Naive thymus-derived CD8-positive, alpha-beta T cell (primary cell): Measurements from ENCODE around the gene B3GALT4. TPM values are rescaled to one million over a fixed set of nuclear protein-coding genes. Genes with fewer than 3 reads are reported as not detected.

Experiments
- ATAC-seq, 2 donors: fragments of 150-1000 bp; cut with Tn5 transposase in 1 of 2; sonication (Bioruptor Pico), chemical (Tn5 transposase) in 1 of 2; 1 replicate in 1 of 2; 2 replicates in 1 of 2; pipeline ENCODE4 v1.10.0; 2021; ENCODE audit warnings: mild to moderate bottlenecking in 2 of 2, moderate library complexity in 2 of 2
- POLR2A ChIA-PET: fragments of 350-600 bp; sonication (Branson Sonifier 250); formaldehyde crosslinking; loops from one replicate; lab custom pipeline; 2021; ENCODE audit warnings: antibody characterized with exemption; lab: Charles Lee
- DNase-seq, 10 donors: peaks; one replicate each; pipeline versions ENCODE4 v3.0.0 to v3.0.0-alpha.2; 2020 to 2022
- H3K27ac Mint-ChIP-seq, 10 donors: one replicate each; pipeline ENCODE4 v1.8.0; 2020 to 2022; ENCODE audit warnings: mild to moderate bottlenecking in 10 of 10, mixed read lengths in 10 of 10, moderate library complexity in 4 of 10, inconsistent platforms in 1 of 10
- H3K27me3 Mint-ChIP-seq, 5 donors: one replicate each; pipeline ENCODE4 v1.8.0; 2021 to 2022; ENCODE audit warnings: mixed read lengths in 5 of 5
- H3K36me3 Mint-ChIP-seq, 3 donors: one replicate each; pipeline ENCODE4 v1.8.0; 2020 to 2022; ENCODE audit warnings: mixed read lengths in 3 of 3, mild to moderate bottlenecking in 2 of 3, inconsistent platforms in 1 of 3
- H3K4me1 Mint-ChIP-seq, 4 donors: one replicate each; pipeline ENCODE4 v1.8.0; 2021 to 2022; ENCODE audit warnings: mixed read lengths in 4 of 4
- H3K4me3 Mint-ChIP-seq, 10 donors: one replicate each; pipeline ENCODE4 v1.8.0; 2020 to 2022; ENCODE audit warnings: mild to moderate bottlenecking in 10 of 10, mixed read lengths in 10 of 10, moderate library complexity in 6 of 10, inconsistent platforms in 1 of 10
- H3K9me3 Mint-ChIP-seq, 9 donors: one replicate each; pipeline ENCODE4 v1.8.0; 2020 to 2022; ENCODE audit warnings: mixed read lengths in 9 of 9, mild to moderate bottlenecking in 3 of 9, inconsistent platforms in 1 of 9, moderate library complexity in 1 of 9
- microRNA-seq: library from miRNA; unstranded; fragments of <30 nt; microRNA quantifications from one replicate; pipeline ENCODE4 v1.2.0, GENCODE V29; 2022; ENCODE audit warnings: borderline microRNAs expressed
- polyA plus RNA-seq, 3 donors: library from polyadenylated mRNA; unstranded; fragments of 300-500 nt; fragmentation: Illumina TruSeq; gene quantifications; one replicate each; pipeline ENCODE4 v1.2.3, GENCODE V29; 2021
- total RNA-seq, 8 experiments: library from RNA in 2 of 8; stranded (reverse) in 2 of 8; gene quantifications; one replicate each; pipeline ENCODE4 v1.2.3 and lab custom pipeline; 2021 to 2026

The B3GALT4 gene
- total and polyA plus RNA-seq, 5 experiments from 2014 or later = 14.5 to 41.9 (median 20.4) TPM

GRCh38 chr6:33317419-33317668, 40.4 kb downstream of the B3GALT4 start:
- ATAC-seq = no peak
- H3K4me1 Mint-ChIP-seq = peaks cover 36 to 88% (median 81%) of the 10 kb centered on the region in 4 donors
- H3K36me3 Mint-ChIP-seq = peaks cover 0 to 46% (median 17%) of the 10 kb centered on the region in 3 donors

GRCh38 chr6:33317669-33318425, 40.9 kb downstream of the B3GALT4 start, which contains the start of gene ZBTB22:
Gene ZBTB22, minus strand, starts transcription at chr6:33317744. Its CDS starts 828 bp downstream, at chr6:33316916.
- ATAC-seq (peak; percentile 59 to 62), DNase-seq (peak; percentile 89 to 98 (median 94))
- H3K9me3 Mint-ChIP-seq = no peaks in the 10 kb centered on the region
- peak within 1 kb of the TSS; percentile 95 to 100 (median 98) for H3K27ac Mint-ChIP-seq
- POLR2A ChIA-PET = interaction anchor here (0.6 to 5.3 kb wide), 28 partner anchors 9 to 1689 kb away, joined by 3 to 141 read pairs (median 5); partner anchors contain the start of genes B3GALT4, PFDN6, RGL2 and RPS18
- no peaks in the 10 kb centered on the region for H3K27me3 Mint-ChIP-seq
- peak within 1 kb of the TSS in 9 of 10 donors; percentile 96 to 100 (median 99) for H3K4me3 Mint-ChIP-seq
- H3K4me1 Mint-ChIP-seq = peaks cover 36 to 87% (median 79%) of the 10 kb centered on the region in 4 donors
- H3K36me3 Mint-ChIP-seq = peaks cover 0 to 45% (median 16%) of the 10 kb centered on the region in 3 donors

More at GRCh38 chr6:33317419-33317668, 40.4 kb downstream of the B3GALT4 start:
- no peak for DNase-seq
- H3K4me3 Mint-ChIP-seq = peak overlapping the region in 9 of 10 donors; percentile 67 to 100 (median 83)
- POLR2A ChIA-PET = interaction anchor here (0.6 to 5.3 kb wide), 22 partner anchors 9 to 890 kb away, joined by 3 to 141 read pairs (median 8); partner anchors contain the start of genes B3GALT4, PFDN6, RGL2 and RPS18
- H3K27me3 Mint-ChIP-seq = no peaks in the 10 kb centered on the region
- peak overlapping the region in 9 of 10 donors; percentile 86 to 100 (median 95) for H3K27ac Mint-ChIP-seq
- H3K9me3 Mint-ChIP-seq = no peaks in the 10 kb centered on the region

- Mint-ChIP-seq H3K27ac (peak overlapping the region; percentile 95 to 100 (median 98)), H3K9me3 (no peaks in the 10 kb centered on the region), H3K27me3 (no peaks in the 10 kb centered on the region), H3K36me3 (peaks cover 0 to 45% (median 16%) of the 10 kb centered on the region in 3 donors), H3K4me3 (peak overlapping the region; percentile 80 to 100 (median 99)), H3K4me1 (peaks cover 41 to 90% (median 83%) of the 10 kb centered on the region in 4 donors)
- DNase-seq = no peak
- no peak for ATAC-seq
- POLR2A ChIA-PET = interaction anchor here (0.5 to 5.3 kb wide), 21 partner anchors 8 to 474 kb away, joined by 3 to 141 read pairs (median 11); partner anchors contain the start of genes B3GALT4, PFDN6, RGL2 and RPS18
Measured at GRCh38 chr6:33318426-33319073, 41.6 kb downstream of the B3GALT4 start.

GRCh38 chr6:33319939-33320314, 43.0 kb downstream of the B3GALT4 start:
- Mint-ChIP-seq H3K27me3 (no peaks in the 10 kb centered on the region), H3K36me3 (peaks cover 0 to 45% (median 16%) of the 10 kb centered on the region in 3 donors), H3K4me3 (peak overlapping the region; percentile 19 to 100 (median 97)), H3K4me1 (peaks cover 42 to 88% (median 84%) of the 10 kb centered on the region in 4 donors), H3K9me3 (no peaks in the 10 kb centered on the region), H3K27ac (peak overlapping the region in 9 of 10 donors; percentile 34 to 98 (median 89))
- POLR2A ChIA-PET = interaction anchor here (1.4 to 1.9 kb wide), 4 partner anchors 20 to 110 kb away, joined by 3 to 6 read pairs (median 4); partner anchors contain the start of gene CUTA
- DNase-seq (no peak), ATAC-seq (no peak)

- POLR2A ChIA-PET = interaction anchor here (0.5 to 1.9 kb wide), 7 partner anchors 12 to 110 kb away, joined by 3 to 7 read pairs (median 4); partner anchors contain the start of genes CUTA, PFDN6, RPS18 and VPS52
- Mint-ChIP-seq H3K9me3 (no peaks in the 10 kb centered on the region), H3K4me1 (peaks cover 42 to 81% (median 77%) of the 10 kb centered on the region in 4 donors), H3K36me3 (peaks cover 0 to 45% (median 16%) of the 10 kb centered on the region in 3 donors), H3K27me3 (no peaks in the 10 kb centered on the region), H3K27ac (peak overlapping the region; percentile 44 to 98 (median 81)), H3K4me3 (peak overlapping the region; percentile 78 to 100 (median 98))
- DNase-seq = no peak
- no peak for ATAC-seq
Measured at GRCh38 chr6:33320315-33321181, 43.6 kb downstream of the B3GALT4 start.

- DNase-seq (no peak), ATAC-seq (no peak)
- no peaks in the 10 kb centered on the region for H3K9me3 Mint-ChIP-seq
- peak overlapping the region; percentile 78 to 100 (median 98) for H3K4me3 Mint-ChIP-seq
- no peaks in the 10 kb centered on the region for H3K27me3 Mint-ChIP-seq
- H3K27ac Mint-ChIP-seq = peak overlapping the region in 9 of 10 donors; percentile 14 to 98 (median 76)
- H3K4me1 Mint-ChIP-seq = peaks cover 40 to 77% (median 72%) of the 10 kb centered on the region in 4 donors
- peaks cover 0 to 45% (median 16%) of the 10 kb centered on the region in 3 donors for H3K36me3 Mint-ChIP-seq
- POLR2A ChIA-PET = interaction anchor here (0.5 to 1.9 kb wide), 6 partner anchors 12 to 109 kb away, joined by 3 to 7 read pairs (median 4); partner anchors contain the start of genes CUTA, PFDN6, RPS18 and VPS52
Measured at GRCh38 chr6:33321227-33321626, 44.3 kb downstream of the B3GALT4 start.

- no peaks in the 10 kb centered on the region for H3K9me3 Mint-ChIP-seq
- H3K4me3 Mint-ChIP-seq = peak overlapping the region; percentile 96 to 100 (median 99)
- peaks cover 31 to 56% (median 52%) of the 10 kb centered on the region in 4 donors for H3K4me1 Mint-ChIP-seq
- POLR2A ChIA-PET = interaction anchor here (0.7 to 1.5 kb wide), 10 partner anchors 13 to 353 kb away, joined by 3 to 5 read pairs (median 4); partner anchors contain the start of genes BAK1 and RING1
- peak overlapping the region; percentile 94 to 98 (median 97) for H3K27ac Mint-ChIP-seq
- ATAC-seq (no peak), DNase-seq (peak in 1 of 10 donors; percentile 22)
- no peaks in the 10 kb centered on the region for H3K27me3 Mint-ChIP-seq
- peaks cover 0 to 37% (median 13%) of the 10 kb centered on the region in 3 donors for H3K36me3 Mint-ChIP-seq
Measured at GRCh38 chr6:33323623-33323948, 46.7 kb downstream of the B3GALT4 start.

- Mint-ChIP-seq H3K4me3 (peak overlapping the region; percentile 96 to 100 (median 99)), H3K27me3 (no peaks in the 10 kb centered on the region), H3K4me1 (peaks cover 28 to 54% (median 46%) of the 10 kb centered on the region in 4 donors), H3K36me3 (peaks cover 0 to 32% (median 10%) of the 10 kb centered on the region in 3 donors), H3K27ac (peak overlapping the region; percentile 94 to 98 (median 97)), H3K9me3 (no peaks in the 10 kb centered on the region)
- ATAC-seq (no peak), DNase-seq (no peak)
- POLR2A ChIA-PET = interaction anchor here (0.8 to 1.5 kb wide), 7 partner anchors 13 to 256 kb away, joined by 3 to 5 read pairs (median 3); partner anchors contain the start of genes BAK1 and RING1
Measured at GRCh38 chr6:33324125-33324524, 47.2 kb downstream of the B3GALT4 start.

Small RNA genes lying within 50 kb of the gene (microRNA-seq; reads per million reads assigned to microRNA genes)
- not detected for gene MIR6834
- gene MIR6873 = not detected

Other genes with a start within 250 kb of the B3GALT4 start
- gene HLA-DPA1, start 203.5 kb upstream of the B3GALT4 start, total RNA-seq = 10 to 100 TPM; 32.6 to 35.9 TPM
- gene HLA-DPA1, start 203.5 kb upstream of the B3GALT4 start, polyA plus RNA-seq = 100 to 1,000 TPM in 1 of 3 donors, 10 to 100 TPM in 2; 19.5 to 121 (median 77.1) TPM
- gene HLA-DPB1, start 201.1 kb upstream of the B3GALT4 start, total RNA-seq = 10 to 100 TPM; 42.8 to 44.0 TPM
- 100 to 1,000 TPM in 2 of 3 donors, 10 to 100 TPM in 1; 62.2 to 228 (median 186) TPM for gene HLA-DPB1, start 201.1 kb upstream of the B3GALT4 start, polyA plus RNA-seq
- gene COL11A2, start 84.7 kb upstream of the B3GALT4 start, total RNA-seq = 1 to 10 TPM; 7.5 to 8.0 TPM
- under 1 TPM; 0.08 to 0.48 (median 0.13) TPM for gene COL11A2, start 84.7 kb upstream of the B3GALT4 start, polyA plus RNA-seq
- 100 to 1,000 TPM; 126 to 127 TPM for gene RXRB, start 76.5 kb upstream of the B3GALT4 start, total RNA-seq
- 10 to 100 TPM in 1 of 3 donors, 1 to 10 TPM in 2; 6.6 to 10.9 (median 7.3) TPM for gene RXRB, start 76.5 kb upstream of the B3GALT4 start, polyA plus RNA-seq
- gene SLC39A7, start 76.3 kb upstream of the B3GALT4 start, total RNA-seq = 10 to 100 TPM; 35.5 to 36.4 TPM
- 10 to 100 TPM; 18.8 to 23.8 (median 21.8) TPM for gene SLC39A7, start 76.3 kb upstream of the B3GALT4 start, polyA plus RNA-seq
- 10 to 100 TPM; 28.7 to 29.0 TPM for gene HSD17B8, start 72.5 kb upstream of the B3GALT4 start, total RNA-seq
- 10 to 100 TPM; 75.0 to 79.2 (median 75.9) TPM for gene HSD17B8, start 72.5 kb upstream of the B3GALT4 start, polyA plus RNA-seq
- 10 to 100 TPM; 58.3 to 59.1 TPM for gene RING1, start 68.6 kb upstream of the B3GALT4 start, total RNA-seq
- 10 to 100 TPM; 12.1 to 12.5 (median 12.4) TPM for gene RING1, start 68.6 kb upstream of the B3GALT4 start, polyA plus RNA-seq
- gene VPS52, start 5.2 kb upstream of the B3GALT4 start, total RNA-seq = 100 to 1,000 TPM; 116 TPM
- gene VPS52, start 5.2 kb upstream of the B3GALT4 start, polyA plus RNA-seq = 10 to 100 TPM in 2 of 3 donors, 1 to 10 TPM in 1; 9.3 to 19.3 (median 15.2) TPM
- gene RPS18, start 5.0 kb upstream of the B3GALT4 start, total RNA-seq = 1,000 to 10,000 TPM; 4,620 to 4,686 TPM
- gene RPS18, start 5.0 kb upstream of the B3GALT4 start, polyA plus RNA-seq = over 10,000 TPM in 2 of 3 donors, 1,000 to 10,000 TPM in 1; 9,896 to 11,320 (median 11,293) TPM
- gene WDR46, start 12.1 kb downstream of the B3GALT4 start, total RNA-seq = 10 to 100 TPM; 53.3 to 59.0 TPM
- 10 to 100 TPM; 71.3 to 83.7 (median 74.1) TPM for gene WDR46, start 12.1 kb downstream of the B3GALT4 start, polyA plus RNA-seq
- 10 to 100 TPM; 30.4 to 36.6 TPM for gene PFDN6, start 12.5 kb downstream of the B3GALT4 start, total RNA-seq
- gene PFDN6, start 12.5 kb downstream of the B3GALT4 start, polyA plus RNA-seq = 10 to 100 TPM; 33.4 to 38.2 (median 35.5) TPM
- 10 to 100 TPM; 60.3 to 66.4 TPM for gene RGL2, start 21.8 kb downstream of the B3GALT4 start, total RNA-seq
- gene RGL2, start 21.8 kb downstream of the B3GALT4 start, polyA plus RNA-seq = 1 to 10 TPM; 5.3 to 9.9 (median 7.0) TPM
- gene TAPBP, start 37.0 kb downstream of the B3GALT4 start, total RNA-seq = 100 to 1,000 TPM; 212 to 215 TPM
- 100 to 1,000 TPM; 259 to 372 (median 327) TPM for gene TAPBP, start 37.0 kb downstream of the B3GALT4 start, polyA plus RNA-seq
- gene ZBTB22, start 40.6 kb downstream of the B3GALT4 start, total RNA-seq = 10 to 100 TPM; 29.7 to 33.6 TPM
- gene ZBTB22, start 40.6 kb downstream of the B3GALT4 start, polyA plus RNA-seq = 10 to 100 TPM; 10.4 to 13.4 (median 10.7) TPM
- 10 to 100 TPM; 88.0 to 88.1 TPM for gene DAXX, start 45.8 kb downstream of the B3GALT4 start, total RNA-seq
- gene DAXX, start 45.8 kb downstream of the B3GALT4 start, polyA plus RNA-seq = 100 to 1,000 TPM in 1 of 3 donors, 10 to 100 TPM in 2; 77.5 to 132 (median 86.5) TPM
- gene KIFC1, start 114.7 kb downstream of the B3GALT4 start, total RNA-seq = 1 to 10 TPM in 1 of 2 experiments, under 1 TPM in 1; 0.60 to 1.2 TPM
- gene KIFC1, start 114.7 kb downstream of the B3GALT4 start, polyA plus RNA-seq = under 1 TPM in 2 of 3 donors, not detected in 1; 0.26 to 0.46 TPM
- gene PHF1, start 133.9 kb downstream of the B3GALT4 start, total RNA-seq = 100 to 1,000 TPM; 213 to 223 TPM
- 10 to 100 TPM; 44.3 to 71.4 (median 45.3) TPM for gene PHF1, start 133.9 kb downstream of the B3GALT4 start, polyA plus RNA-seq
- 100 to 1,000 TPM; 198 to 201 TPM for gene CUTA, start 141.0 kb downstream of the B3GALT4 start, total RNA-seq
- gene CUTA, start 141.0 kb downstream of the B3GALT4 start, polyA plus RNA-seq = 100 to 1,000 TPM; 338 to 441 (median 385) TPM
- gene SYNGAP1, start 142.9 kb downstream of the B3GALT4 start, total RNA-seq = 10 to 100 TPM; 57.0 to 66.6 TPM
- gene SYNGAP1, start 142.9 kb downstream of the B3GALT4 start, polyA plus RNA-seq = 1 to 10 TPM in 2 of 3 donors, under 1 TPM in 1; 0.38 to 1.9 (median 1.4) TPM
- 10 to 100 TPM; 10.6 to 11.9 TPM for gene ZBTB9, start 177.5 kb downstream of the B3GALT4 start, total RNA-seq
- 10 to 100 TPM in 1 of 3 donors, 1 to 10 TPM in 2; 3.7 to 10.4 (median 6.4) TPM for gene ZBTB9, start 177.5 kb downstream of the B3GALT4 start, polyA plus RNA-seq